ENCODE results near the gene USP32. TPM values are rescaled to one million over a fixed set of nuclear protein-coding genes. Genes with fewer than 3 reads are reported as not detected.

Gene USP32
- total RNA-seq, 1 experiment from 2014 or later: 62.9 TPM

GRCh38 chr17:60398227-60398959, 6.5 kb upstream of the USP32 start:
- Mint-ChIP-seq H3K9me3 (ENCODE audit: unreplicated experiment) (no peaks in the 10 kb centered on the region), H3K4me1 (ENCODE audit: insufficient read depth, unreplicated experiment) (no peaks in the 10 kb centered on the region), H3K27me3 (ENCODE audit: insufficient read depth, unreplicated experiment) (no peaks in the 10 kb centered on the region), H3K4me3 (ENCODE audit: unreplicated experiment) (no peak overlapping the region), H3K36me3 (ENCODE audit: insufficient read depth, unreplicated experiment) (no peaks in the 10 kb centered on the region), H3K27ac (ENCODE audit: low read depth, unreplicated experiment) (no peak overlapping the region)
- DNase-seq (ENCODE audit: unreplicated experiment): no peak
- POLR2A ChIA-PET: interaction anchor here (0.6 to 1.0 kb wide), 3 partner anchors 9 to 128 kb away, joined by 3 to 5 read pairs (median 3); no protein-coding TSS in a partner anchor
- CTCF ChIA-PET: interaction anchor here (0.5 to 0.6 kb wide), 2 partner anchors 29 to 97 kb away, joined by 3 to 4 read pairs; no protein-coding TSS in a partner anchor
- BruUV-seq (replicated peaks): no TSS peak
- intact Hi-C loops (cut with micrococcal nuclease): loop anchor here (10.0 kb wide), 2 partner anchors 94 to 124 kb away; no protein-coding TSS in a partner anchor
- no peak for TF ChIP-seq CTCF (IDR thresholded peaks at IDR 0.05; ENCODE audit: unreplicated experiment)

DNA sequence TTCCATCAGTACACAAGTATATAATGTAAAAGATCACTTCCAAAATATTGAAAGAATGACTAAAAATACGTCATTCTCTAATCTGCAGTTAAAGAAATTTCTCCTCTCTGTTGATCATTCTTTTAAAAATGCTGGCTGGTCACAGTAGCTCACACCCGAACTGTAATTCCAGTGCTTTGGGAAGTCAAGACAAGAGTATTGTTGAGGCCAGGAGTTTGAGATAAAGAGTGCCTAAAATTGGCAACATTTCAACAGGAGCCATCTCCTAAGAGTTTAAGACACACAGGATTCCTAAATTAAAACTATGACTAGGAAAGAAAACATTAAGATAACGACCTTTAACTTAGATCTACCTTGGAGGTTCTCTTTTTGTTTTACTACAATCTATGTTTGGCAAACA, 4.5 kb upstream of the USP32 start:
- Mint-ChIP-seq H3K27ac (ENCODE audit: low read depth, unreplicated experiment) (no peak overlapping the region), H3K9me3 (ENCODE audit: unreplicated experiment) (no peaks in the 10 kb centered on the region), H3K27me3 (ENCODE audit: insufficient read depth, unreplicated experiment) (no peaks in the 10 kb centered on the region), H3K4me1 (ENCODE audit: insufficient read depth, unreplicated experiment) (peaks cover 5% of the 10 kb centered on the region), H3K4me3 (ENCODE audit: unreplicated experiment) (no peak overlapping the region), H3K36me3 (ENCODE audit: insufficient read depth, unreplicated experiment) (no peaks in the 10 kb centered on the region)
- ChIA-PET POLR2A (no interaction called here), CTCF (interaction anchor here (0.6 to 0.7 kb wide), 2 partner anchors 8 to 38 kb away, joined by 3 to 6 read pairs; no protein-coding TSS in a partner anchor)
- intact Hi-C loops (cut with micrococcal nuclease): loop anchor here (10.0 kb wide), 2 partner anchors 92 to 122 kb away; no protein-coding TSS in a partner anchor
- TF ChIP-seq CTCF (IDR thresholded peaks at IDR 0.05; ENCODE audit: unreplicated experiment): no peak
- DNase-seq (ENCODE audit: unreplicated experiment): no peak
- no TSS peak for BruUV-seq (replicated peaks)

DNA sequence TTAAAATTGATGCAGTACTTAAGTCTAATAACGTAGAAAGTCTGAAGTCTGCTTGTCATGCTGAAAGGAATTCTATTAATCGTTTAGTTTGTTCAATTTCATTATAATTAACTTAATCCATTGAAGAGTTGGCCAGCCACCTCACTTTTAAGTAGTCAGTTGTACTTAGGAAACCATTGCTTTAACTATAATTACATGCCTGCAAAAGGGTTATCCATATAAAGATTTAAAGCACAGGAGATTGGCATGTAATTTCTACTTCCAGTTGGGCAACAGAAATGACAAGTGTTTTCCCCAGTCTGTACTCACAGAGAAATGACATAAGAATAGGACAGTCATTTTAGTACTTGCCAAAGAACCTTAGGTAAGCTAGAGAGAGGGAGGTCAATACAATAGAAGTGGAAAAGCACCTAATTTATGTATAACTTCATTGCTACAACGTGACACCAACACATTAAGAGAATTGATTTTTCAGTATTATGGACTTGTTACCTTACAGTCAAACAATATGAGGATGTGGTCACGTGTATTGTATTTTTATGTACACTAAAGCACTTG, 3.7 kb upstream of the USP32 start:
- ChIA-PET POLR2A (no interaction called here), CTCF (interaction anchor here (0.6 to 0.7 kb wide), 2 partner anchors 9 to 11 kb away, joined by 3 read pairs; no protein-coding TSS in a partner anchor)
- no peak for DNase-seq (ENCODE audit: unreplicated experiment)
- Mint-ChIP-seq H3K36me3 (ENCODE audit: insufficient read depth, unreplicated experiment) (no peaks in the 10 kb centered on the region), H3K27me3 (ENCODE audit: insufficient read depth, unreplicated experiment) (no peaks in the 10 kb centered on the region), H3K4me3 (ENCODE audit: unreplicated experiment) (no peak overlapping the region), H3K27ac (ENCODE audit: low read depth, unreplicated experiment) (no peak overlapping the region), H3K9me3 (ENCODE audit: unreplicated experiment) (no peaks in the 10 kb centered on the region), H3K4me1 (ENCODE audit: insufficient read depth, unreplicated experiment) (peaks cover 9% of the 10 kb centered on the region)
- no peak for TF ChIP-seq CTCF (IDR thresholded peaks at IDR 0.05; ENCODE audit: unreplicated experiment)
- BruUV-seq (replicated peaks): no TSS peak
- intact Hi-C loops (cut with micrococcal nuclease): loop anchor here (10.0 kb wide), 2 partner anchors 91 to 121 kb away; no protein-coding TSS in a partner anchor
